NCI-H524 treated with DMSO at 0.1 percent for 48 hours (cell line): Measurements from ENCODE around the gene EYS.

ENCODE experiments used
- DNase-seq: peaks from one replicate; lab custom pipeline; 2025; lab: John Stamatoyannopoulos, UW

EYS gene

GRCh38 chr6:64590965-64591675 lies 1115.9 kb downstream of the EYS start:
- DNase-seq = no peak

- no peak for DNase-seq
Observed at GRCh38 chr6:64589961-64590360, 1117.1 kb downstream of the EYS start.

GRCh38 chr6:64580346-64580745 lies 1126.7 kb downstream of the EYS start:
- DNase-seq = no peak

- peak; percentile 60 for DNase-seq
Observed at GRCh38 chr6:64553249-64553786, 1153.7 kb downstream of the EYS start.

- DNase-seq = no peak
Observed at GRCh38 chr6:64547594-64548268, 1159.3 kb downstream of the EYS start.

- no peak for DNase-seq
Observed at GRCh38 chr6:64539917-64540316, 1167.1 kb downstream of the EYS start.

- DNase-seq = no peak
Observed at GRCh38 chr6:64538722-64539121, 1168.3 kb downstream of the EYS start.

GRCh38 chr6:64527899-64528298 lies 1179.1 kb downstream of the EYS start:
- DNase-seq = no peak

GRCh38 chr6:64522859-64523258 lies 1184.2 kb downstream of the EYS start:
- no peak for DNase-seq

GRCh38 chr6:64520050-64520449 lies 1187.0 kb downstream of the EYS start:
- no peak for DNase-seq

- no peak for DNase-seq
Observed at GRCh38 chr6:64516393-64516792, 1190.6 kb downstream of the EYS start.

- no peak for DNase-seq
Observed at GRCh38 chr6:64507661-64508060, 1199.4 kb downstream of the EYS start.

GRCh38 chr6:64505312-64505711 lies 1201.7 kb downstream of the EYS start:
- no peak for DNase-seq

GRCh38 chr6:64504503-64504902 lies 1202.5 kb downstream of the EYS start:
- DNase-seq = no peak

- no peak for DNase-seq
Observed at GRCh38 chr6:64502801-64503200, 1204.2 kb downstream of the EYS start.

- DNase-seq = no peak
Observed at GRCh38 chr6:64497634-64498033, 1209.4 kb downstream of the EYS start.

GRCh38 chr6:64489763-64490162 lies 1217.3 kb downstream of the EYS start:
- DNase-seq = no peak

GRCh38 chr6:64486578-64487351 lies 1220.3 kb downstream of the EYS start:
- DNase-seq = no peak

GRCh38 chr6:64483956-64484499 lies 1223.0 kb downstream of the EYS start:
- no peak for DNase-seq

- DNase-seq = no peak
Observed at GRCh38 chr6:64482631-64483030, 1224.4 kb downstream of the EYS start.

GRCh38 chr6:64479134-64479533 lies 1227.9 kb downstream of the EYS start:
- no peak for DNase-seq

- DNase-seq = no peak
Observed at GRCh38 chr6:64477391-64477790, 1229.6 kb downstream of the EYS start.
